Measurements from ENCODE around the gene TFDP1. TPM values are rescaled to one million over a fixed set of nuclear protein-coding genes. Genes with fewer than 3 reads are reported as not detected.

TFDP1 gene
- total and polyA plus RNA-seq, 2 of the 4 experiments (the other 2 are of a cell fraction) = 59.3 to 97.0 TPM

- WGBS, 2 experiments (ENCODE audit: extremely low coverage in 2 of 2, insufficient read length in 1 of 2) = 100% methylated on average over 2 of the region's 21 CpGs; no CpG with 5 or more reads in 1 of the 2 experiments
These were observed 41.7 kb upstream of the TFDP1 start for GRCh38 chr13:113542751-113543424.

More at GRCh38 chr13:113542751-113543424, 41.7 kb upstream of the TFDP1 start:
- Histone ChIP-seq H4K91ac (ENCODE audit: insufficient read depth, low read depth, low read length) (no peak overlapping the region), H4K8ac (ENCODE audit: low read depth in 2 of 2, low read length in 2 of 2) (no peak overlapping the region), H2AK9ac (replicated peaks; ENCODE audit: low read depth, low read length, poor library complexity) (no peak overlapping the region), H3K4me2 (ENCODE audit: low read depth, low read length) (no peak overlapping the region), H2AK5ac (ENCODE audit: low read depth, low read length) (no peak overlapping the region), H3K27ac (ENCODE audit: insufficient read depth, low read length) (no peak overlapping the region), H3K9ac (ENCODE audit: low read depth, low read length) (no peak overlapping the region), H2BK15ac (ENCODE audit: low read depth, low read length) (no peak overlapping the region), H3K23ac (ENCODE audit: low read depth, low read length) (no peak overlapping the region), H2BK5ac (ENCODE audit: low read depth, low read length, poor library complexity, severe bottlenecking) (no peak overlapping the region), H4K5ac (ENCODE audit: low read depth, low read length) (no peak overlapping the region), H2AFZ (replicated peaks; ENCODE audit: low read length, poor library complexity) (no peak overlapping the region), H3K18ac (ENCODE audit: low read depth, low read length) (no peak overlapping the region), H2BK20ac (ENCODE audit: low read depth, low read length) (no peak overlapping the region), H2BK120ac (ENCODE audit: low read depth, low read length) (no peak overlapping the region), H3K27me3 (ENCODE audit: control insufficient read depth, insufficient read depth, low read length) (no peaks in the 10 kb centered on the region), H3K4ac (ENCODE audit: low read depth, low read length) (no peak overlapping the region), H3K4me3 (ENCODE audit: insufficient read depth, low read depth, low read length) (no peak overlapping the region), H3K14ac (replicated peaks; ENCODE audit: low read depth, low read length) (no peak overlapping the region), H4K20me1 (ENCODE audit: insufficient read depth, low read length) (peaks cover 53% of the 10 kb centered on the region), H3K9me1 (ENCODE audit: insufficient read depth, low read length) (peaks cover 10% of the 10 kb centered on the region), H3K79me1 (ENCODE audit: low read depth in 1 of 2, low read length in 2 of 2) (peaks cover 45 to 80% of the 10 kb centered on the region in 2 experiments), H3K36me3 (ENCODE audit: control insufficient read depth, insufficient read depth, low read length) (peaks cover 50% of the 10 kb centered on the region), H3K56ac (ENCODE audit: extremely low read depth, insufficient read depth, low read length) (no peak overlapping the region), H3K4me1 (ENCODE audit: control insufficient read depth, insufficient read depth, low read length) (peaks cover 16% of the 10 kb centered on the region), H3K9me3 (ENCODE audit: control insufficient read depth, insufficient read depth, low read length) (peaks cover 7% of the 10 kb centered on the region; the same call in 1 of the 2 replicates)
- ChIA-PET POLR2A (ENCODE audit: unreplicated experiment) (no interaction called here), CTCF (no interaction called here)
- in situ Hi-C loops (cut with MboI; ENCODE audit: low sequenced_read_pairs) = no loop called here
- TF ChIP-seq ELK1 (IDR thresholded peaks at IDR 0.05; ENCODE audit: borderline replicate concordance, low read depth, low read length) (no peak), USF2 (IDR thresholded peaks at IDR 0.05; ENCODE audit: low read depth, low read length) (no peak), RCOR1 (IDR thresholded peaks at IDR 0.05; ENCODE audit: insufficient replicate concordance, low read length) (no peak), SMC3 (IDR thresholded peaks at IDR 0.05; ENCODE audit: low read depth, low read length) (no peak), CTCF (conservative IDR thresholded peaks at IDR 0.05; ENCODE audit: low read depth, low read length) (no peak), CHD1 (IDR thresholded peaks at IDR 0.05; ENCODE audit: low read depth, low read length) (no peak), MAZ (IDR thresholded peaks at IDR 0.05; ENCODE audit: borderline replicate concordance, low read depth, low read length) (no peak), RFX5 (IDR thresholded peaks at IDR 0.05; ENCODE audit: low read depth, low read length) (no peak), NFE2L2 (IDR thresholded peaks at IDR 0.05; ENCODE audit: low read depth, low read length) (no peak), MXI1 (IDR thresholded peaks at IDR 0.05; ENCODE audit: borderline replicate concordance, low read depth, low read length) (no peak), FOS (IDR thresholded peaks at IDR 0.05; ENCODE audit: low read depth, low read length) (no peak)
- DNase-seq (no peak), ATAC-seq (ENCODE audit: low read depth) (no peak)
- dilution Hi-C loops (cut with HindIII; ENCODE audit: low sequenced_read_pairs, unreplicated experiment) = no loop called here
- BruUV-seq (replicated peaks) = no TSS peak
- intact Hi-C loops (cut with micrococcal nuclease) = no loop called here
